ENCODE data around the gene IMMT.

- TF ChIP-seq POLR2AphosphoS5 (IDR thresholded peaks at IDR 0.05) = no peak
- no peak for TF ChIP-seq CTCF (IDR thresholded peaks at IDR 0.05; ENCODE audit: poor library complexity, severe bottlenecking)
- TF ChIP-seq TAF1 (IDR thresholded peaks at IDR 0.05; ENCODE audit: low read depth) = no peak
- TF ChIP-seq EZH2 (IDR thresholded peaks at IDR 0.05; ENCODE audit: borderline replicate concordance, insufficient read depth, low read length, poor library complexity, severe bottlenecking) = no peak
- TF ChIP-seq EP300 (conservative IDR thresholded peaks at IDR 0.05; ENCODE audit: poor library complexity, severe bottlenecking) = no peak
- TF ChIP-seq SMC3 (conservative IDR thresholded peaks at IDR 0.05; ENCODE audit: poor library complexity) = no peak
Observed at GRCh38 chr2:86147793-86148192, 47.5 kb downstream of the IMMT start.

Data from neural cell (in vitro differentiated cells).